ENCODE data around the gene COTL1. TPM values are rescaled to one million over a fixed set of nuclear protein-coding genes. Genes with fewer than 3 reads are reported as not detected.
"Not testable (repeated sequence)": the region's sequence is repeated elsewhere in the genome, so short reads cannot be mapped to it uniquely, and the experiment has no call there.

Gene COTL1
- total and polyA plus RNA-seq, 2 donors, result 117 to 145 TPM

DNA sequence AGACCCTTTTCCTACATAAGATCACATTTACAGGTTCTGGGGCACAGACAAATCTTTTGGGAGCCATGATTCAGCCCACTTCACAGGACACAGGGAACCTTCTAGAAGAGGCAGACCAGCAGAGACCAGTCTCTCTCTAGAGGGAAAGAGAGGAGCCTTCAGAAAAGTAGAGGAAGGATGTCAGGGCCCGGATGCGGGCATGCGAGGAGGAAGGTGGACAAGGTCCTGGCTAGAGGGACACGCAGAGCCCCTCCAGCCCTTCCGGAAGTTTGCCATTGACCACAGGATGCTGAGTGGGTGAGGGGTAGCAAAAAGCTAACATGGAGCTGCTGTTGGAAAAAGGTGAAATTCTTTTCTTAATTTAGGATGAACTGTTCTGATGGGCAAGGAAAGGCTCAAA is 57.6 kb downstream of the COTL1 start:
- Histone ChIP-seq H3K27ac (ENCODE audit: low read depth in 1 of 2, low read length in 1 of 2) (no peak overlapping the region), H3K36me3 (ENCODE audit: control insufficient read depth in 2 of 2, insufficient read depth in 2 of 2, low read length in 1 of 2) (no peaks in the 10 kb centered on the region), H3K9me3 (ENCODE audit: control insufficient read depth in 2 of 2, insufficient read depth in 1 of 2, low read length in 1 of 2) (no peaks in the 10 kb centered on the region), H3K27me3 (ENCODE audit: control insufficient read depth in 2 of 2, insufficient read depth in 1 of 2, low read length in 1 of 2) (no peaks in the 10 kb centered on the region), H3K4me3 (ENCODE audit: low read length in 2 of 2) (no peak overlapping the region), H3K4me1 (ENCODE audit: control insufficient read depth in 2 of 2, insufficient read depth in 2 of 2, low read length in 2 of 2) (peaks cover 0 to 8% of the 10 kb centered on the region in 2 donors)
- no peak for DNase-seq (ENCODE audit: low read depth in 6 of 9, low spot score in 9 of 9)
- 90% methylated on average over 5 of the region's 5 CpGs for WGBS

DNA sequence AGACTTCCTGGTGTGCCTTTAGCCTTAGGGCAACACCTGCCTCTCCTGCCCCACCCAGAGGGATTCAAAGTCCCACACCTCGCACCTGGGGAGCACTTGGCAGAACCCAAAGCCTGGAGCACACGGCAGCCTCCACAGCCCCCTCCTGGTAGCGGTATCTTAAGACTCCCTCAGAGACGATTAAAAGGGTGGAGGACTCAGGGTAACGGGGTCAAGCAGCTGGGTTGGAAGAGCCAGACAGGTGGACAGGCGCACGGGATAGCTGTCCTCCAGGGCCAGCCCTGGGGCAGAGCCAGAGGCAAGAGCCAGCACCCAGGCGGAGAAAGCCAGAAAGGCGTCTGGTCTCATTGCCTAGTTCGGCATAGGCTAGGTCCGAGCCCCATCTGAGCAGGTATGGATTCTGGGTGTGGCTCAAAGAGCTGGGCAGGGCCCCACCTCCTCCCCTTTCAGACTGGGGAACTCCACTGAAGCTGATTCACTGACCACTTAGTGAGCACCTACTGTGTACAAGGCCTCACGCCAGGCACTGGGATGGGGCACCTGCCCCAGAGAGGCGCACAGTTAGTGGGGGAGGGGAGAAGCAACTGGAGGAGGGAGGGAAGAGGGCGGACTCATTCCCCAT is 58.5 kb downstream of the COTL1 start:
- WGBS, result 88% methylated on average over 14 of the region's 14 CpGs
- no peaks in the 10 kb centered on the region for H3K9me3 ChIP-seq (ENCODE audit: control insufficient read depth in 2 of 2, insufficient read depth in 1 of 2, low read length in 1 of 2)
- H3K36me3 ChIP-seq (ENCODE audit: control insufficient read depth in 2 of 2, insufficient read depth in 2 of 2, low read length in 1 of 2), result no peaks in the 10 kb centered on the region
- H3K27ac ChIP-seq (ENCODE audit: low read depth in 1 of 2, low read length in 1 of 2), result no peak overlapping the region
- no peaks in the 10 kb centered on the region for H3K27me3 ChIP-seq (ENCODE audit: control insufficient read depth in 2 of 2, insufficient read depth in 1 of 2, low read length in 1 of 2)
- DNase-seq (ENCODE audit: low read depth in 6 of 9, low spot score in 9 of 9), result no peak
- H3K4me3 ChIP-seq (ENCODE audit: low read length in 2 of 2), result no peak overlapping the region
- H3K4me1 ChIP-seq (ENCODE audit: control insufficient read depth in 2 of 2, insufficient read depth in 2 of 2, low read length in 2 of 2), result peaks cover 0 to 15% of the 10 kb centered on the region in 2 donors

DNA sequence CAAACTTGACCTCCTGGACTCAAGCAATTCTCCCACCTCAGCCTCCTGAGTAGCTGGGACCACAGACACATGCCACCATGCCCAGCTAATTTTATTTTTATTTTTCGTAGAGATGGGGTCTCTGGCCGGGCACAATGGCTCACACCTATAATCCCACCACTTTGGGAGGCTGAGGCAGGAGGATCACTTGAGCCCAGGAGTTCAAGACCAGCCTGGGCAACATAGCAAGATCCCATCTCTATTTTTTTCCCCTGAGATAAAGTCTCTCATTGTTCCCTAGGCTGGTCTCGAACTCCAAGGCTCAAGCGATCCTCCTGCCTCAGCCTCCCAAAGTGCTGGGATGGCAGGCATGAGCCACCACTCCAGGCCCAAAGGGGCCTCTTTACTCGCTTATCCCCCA is 59.0 kb downstream of the COTL1 start:
- WGBS, result 76% methylated on average over 5 of the region's 5 CpGs
- H3K4me1 ChIP-seq (ENCODE audit: control insufficient read depth in 2 of 2, insufficient read depth in 2 of 2, low read length in 2 of 2), result peaks cover 0 to 21% of the 10 kb centered on the region in 2 donors

DNA sequence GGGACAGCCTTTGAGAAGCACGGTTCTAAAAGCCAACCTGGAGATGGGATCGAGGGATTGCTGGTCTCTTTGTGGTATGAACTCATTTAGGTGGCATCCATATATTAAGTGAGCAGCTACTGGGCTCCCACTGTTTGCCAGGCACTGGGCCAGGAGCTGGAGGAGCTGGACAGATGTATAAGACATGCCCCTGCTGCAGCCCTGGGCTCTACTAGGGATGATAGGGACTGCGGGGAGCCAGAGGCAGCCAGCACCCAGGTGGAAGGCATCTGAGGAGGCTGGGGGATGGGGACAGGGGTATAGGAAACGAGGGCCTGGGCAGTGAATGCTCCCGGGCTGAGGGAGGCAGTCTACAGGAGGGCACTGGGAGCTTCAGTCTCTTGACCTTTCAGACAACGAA is 60.4 kb downstream of the COTL1 start:
- no peak for DNase-seq (ENCODE audit: low read depth in 6 of 9, low spot score in 9 of 9)
- Histone ChIP-seq H3K27ac (ENCODE audit: low read depth in 1 of 2, low read length in 1 of 2) (no peak overlapping the region), H3K4me3 (ENCODE audit: low read length in 2 of 2) (no peak overlapping the region), H3K36me3 (ENCODE audit: control insufficient read depth in 2 of 2, insufficient read depth in 2 of 2, low read length in 1 of 2) (no peaks in the 10 kb centered on the region), H3K27me3 (ENCODE audit: control insufficient read depth in 2 of 2, insufficient read depth in 1 of 2, low read length in 1 of 2) (no peaks in the 10 kb centered on the region), H3K9me3 (ENCODE audit: control insufficient read depth in 2 of 2, insufficient read depth in 1 of 2, low read length in 1 of 2) (peaks cover 0 to 2% of the 10 kb centered on the region in 2 donors), H3K4me1 (ENCODE audit: control insufficient read depth in 2 of 2, insufficient read depth in 2 of 2, low read length in 2 of 2) (peaks cover 0 to 31% of the 10 kb centered on the region in 2 donors)
- WGBS, result 91% methylated on average over 6 of the region's 6 CpGs

More for the DNA sequence above, 59.0 kb downstream of the COTL1 start:
- not testable (repeated sequence) for H3K36me3 ChIP-seq (ENCODE audit: control insufficient read depth in 2 of 2, insufficient read depth in 2 of 2, low read length in 1 of 2); H3K27me3 ChIP-seq (ENCODE audit: control insufficient read depth in 2 of 2, insufficient read depth in 1 of 2, low read length in 1 of 2); DNase-seq (ENCODE audit: low read depth in 6 of 9, low spot score in 9 of 9); H3K27ac ChIP-seq (ENCODE audit: low read depth in 1 of 2, low read length in 1 of 2); H3K9me3 ChIP-seq (ENCODE audit: control insufficient read depth in 2 of 2, insufficient read depth in 1 of 2, low read length in 1 of 2); H3K4me3 ChIP-seq (ENCODE audit: low read length in 2 of 2)

DNA sequence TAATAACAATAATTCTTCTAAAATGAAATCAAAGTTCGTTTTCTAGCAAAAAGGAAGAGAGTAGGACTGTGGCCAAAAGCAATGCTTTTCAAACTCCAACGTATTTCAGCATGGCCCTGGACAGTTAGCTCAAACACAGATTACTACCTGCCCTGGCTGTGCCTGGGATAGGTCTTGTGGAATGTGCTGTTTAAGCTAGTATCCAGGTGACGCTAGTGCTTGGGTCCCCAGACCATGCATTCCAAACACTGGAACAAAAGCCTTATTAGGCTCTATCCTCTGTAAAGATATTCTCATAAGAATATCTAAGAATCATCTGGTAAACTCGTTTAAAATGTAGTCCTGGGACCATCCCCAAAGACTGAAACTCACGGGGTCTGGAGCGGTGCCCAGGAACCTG is 60.8 kb downstream of the COTL1 start:
- no peak for DNase-seq (ENCODE audit: low read depth in 6 of 9, low spot score in 9 of 9)
- H3K9me3 ChIP-seq (ENCODE audit: control insufficient read depth in 2 of 2, insufficient read depth in 1 of 2, low read length in 1 of 2), result peaks cover 0 to 2% of the 10 kb centered on the region in 2 donors
- peaks cover 0 to 35% of the 10 kb centered on the region in 2 donors for H3K4me1 ChIP-seq (ENCODE audit: control insufficient read depth in 2 of 2, insufficient read depth in 2 of 2, low read length in 2 of 2)
- no peak overlapping the region for H3K4me3 ChIP-seq (ENCODE audit: low read length in 2 of 2)
- no peaks in the 10 kb centered on the region for H3K36me3 ChIP-seq (ENCODE audit: control insufficient read depth in 2 of 2, insufficient read depth in 2 of 2, low read length in 1 of 2)
- H3K27ac ChIP-seq (ENCODE audit: low read depth in 1 of 2, low read length in 1 of 2), result no peak overlapping the region
- no peaks in the 10 kb centered on the region for H3K27me3 ChIP-seq (ENCODE audit: control insufficient read depth in 2 of 2, insufficient read depth in 1 of 2, low read length in 1 of 2)
- 67% methylated on average over 6 of the region's 6 CpGs for WGBS

DNA sequence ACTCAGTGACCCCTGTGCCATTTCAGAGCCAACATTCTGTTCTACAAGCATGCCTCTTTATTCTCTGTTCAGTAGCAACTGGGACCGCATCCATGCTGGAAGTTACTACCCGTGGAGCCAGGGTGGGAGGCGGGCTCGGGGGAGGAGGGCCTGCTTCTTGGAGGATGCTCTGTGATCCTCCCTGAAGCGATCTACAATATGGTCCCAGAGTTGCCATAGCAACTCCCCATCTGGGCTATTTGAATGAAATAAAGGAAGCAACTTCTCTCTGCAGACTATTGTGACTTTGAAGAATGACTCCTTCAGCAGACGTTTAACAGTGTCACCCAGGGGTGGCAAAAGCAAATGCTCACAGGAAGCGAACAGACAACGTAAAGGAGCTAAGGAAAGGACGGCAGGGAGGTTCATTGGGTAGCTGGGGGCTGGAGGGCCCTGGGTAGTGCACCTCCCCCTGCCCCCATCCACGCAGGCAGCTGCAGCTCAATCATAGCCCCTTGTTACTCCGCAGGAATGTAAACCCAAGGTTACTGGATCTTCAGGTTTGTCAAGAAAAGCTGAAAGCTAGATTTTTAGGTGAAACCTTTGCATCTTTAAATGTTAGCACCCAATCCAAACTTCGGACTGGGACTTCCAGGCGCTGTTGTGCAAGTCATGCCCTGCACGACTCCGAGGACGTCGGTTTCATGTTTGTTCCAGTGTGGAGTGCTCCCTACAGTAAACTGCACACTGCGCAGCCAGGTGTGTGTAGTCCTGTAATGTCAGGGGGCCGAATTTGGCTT is 62.3 kb downstream of the COTL1 start:
- H3K4me1 ChIP-seq (ENCODE audit: control insufficient read depth in 2 of 2, insufficient read depth in 2 of 2, low read length in 2 of 2), result peaks cover 0 to 36% of the 10 kb centered on the region in 2 donors
- DNase-seq (ENCODE audit: low read depth in 6 of 9, low spot score in 9 of 9), result peak in 4 of 9 donors; percentile 28 to 70 (median 36)

DNA sequence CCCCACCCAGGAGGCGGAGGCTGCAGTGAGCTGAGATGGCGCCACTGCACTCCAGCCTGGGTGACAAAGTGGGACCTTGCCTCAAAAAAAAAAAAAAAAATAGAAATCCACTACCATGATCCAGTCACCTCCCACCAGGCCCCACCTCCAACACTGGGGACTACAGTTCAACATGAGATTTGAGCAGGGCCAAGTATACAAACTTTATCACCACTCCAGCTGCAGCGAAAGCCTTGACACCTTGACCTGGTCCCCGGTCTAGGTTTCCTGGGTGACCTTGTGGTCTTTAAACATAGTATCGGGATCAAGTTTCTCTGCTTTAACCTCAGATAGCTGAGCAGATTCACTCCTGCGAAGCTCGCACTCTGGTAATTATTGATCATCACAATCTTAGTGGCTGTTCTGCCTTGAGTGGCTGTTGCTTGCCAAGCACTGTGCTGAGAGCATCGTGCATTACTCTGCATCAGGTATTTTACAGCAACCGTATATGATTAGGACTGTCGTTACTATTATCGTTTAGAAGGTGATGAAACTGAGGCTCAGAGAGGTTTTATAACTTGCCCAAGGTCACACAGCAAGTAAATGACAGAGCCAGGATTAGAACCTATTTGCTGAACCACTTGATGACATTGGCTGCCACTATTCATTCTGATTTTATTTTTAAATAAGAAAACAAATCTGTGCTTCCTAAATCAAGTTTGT is 63.1 kb downstream of the COTL1 start:
- Histone ChIP-seq H3K9me3 (ENCODE audit: control insufficient read depth in 2 of 2, insufficient read depth in 1 of 2, low read length in 1 of 2) (peaks cover 0 to 2% of the 10 kb centered on the region in 2 donors), H3K27ac (ENCODE audit: low read depth in 1 of 2, low read length in 1 of 2) (peak overlapping the region in 1 of 2 donors; percentile 88), H3K36me3 (ENCODE audit: control insufficient read depth in 2 of 2, insufficient read depth in 2 of 2, low read length in 1 of 2) (no peaks in the 10 kb centered on the region), H3K27me3 (ENCODE audit: control insufficient read depth in 2 of 2, insufficient read depth in 1 of 2, low read length in 1 of 2) (no peaks in the 10 kb centered on the region), H3K4me1 (ENCODE audit: control insufficient read depth in 2 of 2, insufficient read depth in 2 of 2, low read length in 2 of 2) (peaks cover 0 to 36% of the 10 kb centered on the region in 2 donors), H3K4me3 (ENCODE audit: low read length in 2 of 2) (no peak overlapping the region)
- 97% methylated on average over 11 of the region's 11 CpGs for WGBS
- no peak for DNase-seq (ENCODE audit: low read depth in 6 of 9, low spot score in 9 of 9)

More for the DNA sequence above, 62.3 kb downstream of the COTL1 start:
- Histone ChIP-seq H3K36me3 (ENCODE audit: control insufficient read depth in 2 of 2, insufficient read depth in 2 of 2, low read length in 1 of 2) (no peaks in the 10 kb centered on the region), H3K27ac (ENCODE audit: low read depth in 1 of 2, low read length in 1 of 2) (peak overlapping the region in 1 of 2 donors; percentile 49), H3K9me3 (ENCODE audit: control insufficient read depth in 2 of 2, insufficient read depth in 1 of 2, low read length in 1 of 2) (peaks cover 0 to 2% of the 10 kb centered on the region in 2 donors), H3K27me3 (ENCODE audit: control insufficient read depth in 2 of 2, insufficient read depth in 1 of 2, low read length in 1 of 2) (no peaks in the 10 kb centered on the region), H3K4me3 (ENCODE audit: low read length in 2 of 2) (no peak overlapping the region)
- 72% methylated on average over 19 of the region's 19 CpGs for WGBS

DNA sequence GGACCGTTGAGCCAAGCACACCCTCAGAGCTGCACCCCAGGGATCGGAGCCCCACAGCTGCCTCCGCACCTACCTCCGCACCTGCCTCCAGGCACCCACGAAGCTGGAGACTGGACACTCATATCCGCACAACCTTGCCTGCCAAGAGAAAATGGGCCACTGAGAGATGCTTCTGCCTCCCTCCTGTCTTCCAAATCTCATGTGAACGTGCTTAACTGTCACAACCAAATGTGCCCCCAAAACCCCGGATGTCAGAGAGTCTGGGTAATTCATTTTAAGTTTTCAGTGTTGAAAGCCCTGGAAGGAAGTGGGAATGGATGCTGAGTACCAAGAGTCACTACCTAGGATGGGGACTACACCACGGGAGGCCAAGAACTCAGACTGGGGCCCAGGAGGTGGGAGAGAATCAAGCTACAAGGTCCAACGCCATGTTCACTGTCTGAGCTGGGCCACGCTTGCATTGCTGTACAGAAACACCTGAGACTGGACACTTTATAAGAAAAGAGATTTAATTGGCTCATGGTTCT is 63.9 kb downstream of the COTL1 start:
- H3K36me3 ChIP-seq (ENCODE audit: control insufficient read depth in 2 of 2, insufficient read depth in 2 of 2, low read length in 1 of 2), result no peaks in the 10 kb centered on the region
- H3K4me1 ChIP-seq (ENCODE audit: control insufficient read depth in 2 of 2, insufficient read depth in 2 of 2, low read length in 2 of 2), result peaks cover 0 to 45% of the 10 kb centered on the region in 2 donors
- H3K9me3 ChIP-seq (ENCODE audit: control insufficient read depth in 2 of 2, insufficient read depth in 1 of 2, low read length in 1 of 2), result peaks cover 0 to 2% of the 10 kb centered on the region in 2 donors
- no peaks in the 10 kb centered on the region for H3K27me3 ChIP-seq (ENCODE audit: control insufficient read depth in 2 of 2, insufficient read depth in 1 of 2, low read length in 1 of 2)
- H3K27ac ChIP-seq (ENCODE audit: low read depth in 1 of 2, low read length in 1 of 2), result peak overlapping the region; percentile 86 to 88
- DNase-seq (ENCODE audit: low read depth in 6 of 9, low spot score in 9 of 9), result peak; percentile 62 to 95 (median 81)
- peak overlapping the region; percentile 23 to 44 for H3K4me3 ChIP-seq (ENCODE audit: low read length in 2 of 2)
- WGBS, result 72% methylated on average over 11 of the region's 11 CpGs
